Endothelial cell of umbilical vein (primary cell): ENCODE results near the gene KRTAP5-2. TPM values are rescaled to one million over a fixed set of nuclear protein-coding genes. Genes with fewer than 3 reads are reported as not detected.

Experiments used
- BruUV-seq: library from RNA; stranded (reverse); fragments of 400-500 nt; replicated peaks from 2 replicates; lab custom pipeline; 2021; lab: Mats Ljungman, UMichigan
- CTCF ChIA-PET: fragments of 300-600, 350-600 bp; sonication (Branson Sonifier 250); formaldehyde crosslinking; loops from one replicate; lab custom pipeline; 2021; ENCODE audit warnings: antibody characterized with exemption, inconsistent platforms; lab: Charles Lee
- POLR2A ChIA-PET: fragments of 300-600, 350-600 bp; sonication (Branson Sonifier 250); formaldehyde crosslinking; loops from one replicate; lab custom pipeline; 2021; ENCODE audit warnings: antibody characterized with exemption, inconsistent platforms; lab: Charles Lee
- DNase-seq: peaks from one replicate; pipeline ENCODE4 v3.0.0-alpha.2; 2011; ENCODE audit warnings: low read depth, low spot score
- FAIRE-seq: peaks from 2 replicates; lab custom pipeline; 2011; peaks lifted over from hg19 to GRCh38; lab: Jason Lieb, UNC
- H2AFZ ChIP-seq: 2 replicates; pipeline ENCODE4 v1.6.0; 2012; ENCODE audit warnings: low read depth, low read length, control low read depth, inconsistent platforms
- H3K27ac ChIP-seq: 2 replicates; pipeline ENCODE4 v1.5.1; 2011; ENCODE audit warnings: low read depth, mild to moderate bottlenecking, control low read depth, low read length, moderate library complexity; ENCODE audit not compliant: insufficient read depth
- H3K27me3 ChIP-seq, 2 experiments: 2 replicates each; pipeline versions ENCODE4 v1.6.0 to v1.6.1; 2011; ENCODE audit warnings: low read length in 2 of 2, mixed read lengths in 1 of 2; ENCODE audit not compliant: control insufficient read depth in 2 of 2, insufficient read depth in 2 of 2
- H3K36me3 ChIP-seq, 2 experiments: 2 replicates in 1 of 2; 3 replicates in 1 of 2; pipeline ENCODE4 v1.5.1; 2011; ENCODE audit warnings: low read length in 2 of 2, mild to moderate bottlenecking in 1 of 2, moderate library complexity in 1 of 2; ENCODE audit not compliant: control insufficient read depth in 2 of 2, insufficient read depth in 2 of 2; ENCODE audit errors: extremely low read depth in 1 of 2
- H3K4me1 ChIP-seq: 3 replicates; pipeline ENCODE4 v1.5.1; 2011; ENCODE audit warnings: mild to moderate bottlenecking, low read length; ENCODE audit not compliant: control insufficient read depth, insufficient read depth; ENCODE audit errors: extremely low read depth
- H3K4me2 ChIP-seq: 2 replicates; pipeline ENCODE4 v1.6.1; 2011; ENCODE audit warnings: low read length, control low read depth, mixed read lengths; ENCODE audit not compliant: insufficient read depth
- H3K4me3 ChIP-seq, 3 experiments: fragments of 200-600 bp in 1 of 3; sonication (generic), shearing (Covaris generic) in 1 of 3; replicated peaks in 1 of 3; 2 replicates each; pipeline ENCODE4 v1.5.1; 2011 to 2016; ENCODE audit warnings: control low read depth in 3 of 3, low read length in 3 of 3, mild to moderate bottlenecking in 2 of 3, inconsistent platforms in 1 of 3, low read depth in 1 of 3, moderate library complexity in 1 of 3; ENCODE audit not compliant: insufficient read depth in 1 of 3
- H3K79me2 ChIP-seq: 2 replicates; pipeline ENCODE4 v1.6.0; 2012; ENCODE audit warnings: low read length, inconsistent platforms; ENCODE audit not compliant: control insufficient read depth, insufficient read depth
- H3K9ac ChIP-seq: replicated peaks from 2 replicates; pipeline ENCODE3; 2011; ENCODE audit warnings: low read length, control low read depth; ENCODE audit not compliant: insufficient read depth; ENCODE audit errors: extremely low read depth
- H3K9me1 ChIP-seq: replicated peaks from 3 replicates; pipeline ENCODE4 v1.6.0; 2011; ENCODE audit warnings: mild to moderate bottlenecking, low read length; ENCODE audit not compliant: control insufficient read depth, insufficient read depth; ENCODE audit errors: extremely low read depth
- H3K9me3 ChIP-seq: replicated peaks from 2 replicates; pipeline ENCODE4 v1.5.1; 2012; ENCODE audit warnings: low read length, inconsistent platforms; ENCODE audit not compliant: control insufficient read depth, insufficient read depth
- H4K20me1 ChIP-seq: replicated peaks from 2 replicates; pipeline ENCODE3; 2011; ENCODE audit warnings: mild to moderate bottlenecking, low read length; ENCODE audit not compliant: control insufficient read depth, insufficient read depth; ENCODE audit errors: extremely low read depth
- CTCF ChIP-seq, 2 donors: IDR thresholded peaks; 1 replicate in 1 of 2; 2 replicates in 1 of 2; pipeline ENCODE4 v1.5.1; 2011; ENCODE audit warnings: low read length in 2 of 2, mild to moderate bottlenecking in 2 of 2, moderate library complexity in 2 of 2, control low read depth in 1 of 2, inconsistent platforms in 1 of 2, low read depth in 1 of 2; ENCODE audit not compliant: insufficient read depth in 1 of 2; ENCODE audit errors: extremely low read depth in 1 of 2
- EZH2 ChIP-seq: IDR thresholded peaks from 2 replicates; pipeline ENCODE4 v1.6.1; 2012; ENCODE audit warnings: borderline replicate concordance, low read depth, mild to moderate bottlenecking, moderate library complexity, low read length, inconsistent platforms; ENCODE audit not compliant: severe bottlenecking
- FOS ChIP-seq: IDR thresholded peaks from 2 replicates; pipeline ENCODE4 v1.6.1; 2011; ENCODE audit warnings: mild to moderate bottlenecking, low read length, moderate library complexity, borderline replicate concordance; ENCODE audit not compliant: insufficient read depth
- GATA2 ChIP-seq: IDR thresholded peaks from 2 replicates; pipeline ENCODE4 v1.7.0; 2011; ENCODE audit warnings: low read depth, mild to moderate bottlenecking, moderate library complexity, mixed read lengths, low read length; ENCODE audit not compliant: insufficient read length, insufficient read depth
- JUN ChIP-seq: IDR thresholded peaks from 2 replicates; pipeline ENCODE4 v1.6.1; 2011; ENCODE audit warnings: borderline replicate concordance, low read depth; ENCODE audit not compliant: insufficient read length, insufficient read depth
- MAX ChIP-seq: IDR thresholded peaks from 2 replicates; pipeline ENCODE4 v1.6.1; 2011; ENCODE audit not compliant: insufficient read depth, insufficient read length
- MYC ChIP-seq: IDR thresholded peaks from one replicate; pipeline ENCODE4 v1.6.1; 2011; ENCODE audit warnings: mild to moderate bottlenecking, low read depth, low read length
- POLR2A ChIP-seq: IDR thresholded peaks from 2 replicates; pipeline ENCODE4 v1.6.1; 2012; ENCODE audit warnings: low read depth, mild to moderate bottlenecking, control low read depth, low read length
- POLR2AphosphoS5 ChIP-seq: IDR thresholded peaks from 2 replicates; pipeline ENCODE4 v1.6.1; 2012; ENCODE audit warnings: low read depth, mild to moderate bottlenecking, control low read depth, low read length, moderate library complexity; ENCODE audit not compliant: insufficient read depth
- dilution Hi-C: fragments of 300-500 bp; cut with MboI; formaldehyde crosslinking; loops from one replicate; pipeline ENCODE4 v1.15.0; 2019; ENCODE audit warnings: low sequenced_read_pairs; ENCODE audit not compliant: extremely low pct_ligation_motif_present
- intact Hi-C: fragments of 100-400 bp; cut with micrococcal nuclease; formaldehyde crosslinking; loops from one replicate; pipeline ENCODE4 v1.10.0; 2022
- polyA plus RNA-seq, 4 experiments: library from polyadenylated mRNA; depleted of rRNA in 3 of 4; stranded (reverse) in 3 of 4; unstranded in 1 of 4; fragments of >200 nt; gene quantifications; 2 replicates each; pipeline versions ENCODE4 v1.2.1 to v1.2.3, GENCODE V29; 2011 to 2012; ENCODE audit warnings: missing spikeins in 1 of 4
- total RNA-seq: library from RNA; stranded (reverse); gene quantifications from 2 replicates; pipeline ENCODE4 v1.2.3, GENCODE V29; 2021

Gene KRTAP5-2
- total and polyA plus RNA-seq, 2 donors (not counting 3 experiments of a cell fraction or from before 2014, with no cell fraction given) = not detected

GRCh38 chr11:1632053-1632714 lies 34.1 kb upstream of the KRTAP5-2 start:
- Histone ChIP-seq H4K20me1 (no peaks in the 10 kb centered on the region), H3K79me2 (no peaks in the 10 kb centered on the region), H3K36me3 (no peaks in the 10 kb centered on the region), H3K9me3 (no peaks in the 10 kb centered on the region), H3K27ac (no peak overlapping the region), H3K4me1 (no peaks in the 10 kb centered on the region), H3K9me1 (no peaks in the 10 kb centered on the region), H2AFZ (no peak overlapping the region), H3K27me3 (peaks cover 0 to 10% of the 10 kb centered on the region in 2 experiments), H3K9ac (no peak overlapping the region), H3K4me3 (no peak overlapping the region), H3K4me2 (no peak overlapping the region)
- dilution Hi-C loops (no loop called here), intact Hi-C loops (no loop called here)
- ChIA-PET CTCF (interaction anchor here (0.8 to 4.3 kb wide), 11 partner anchors 7 to 520 kb away, joined by 3 to 25 read pairs (median 5); no protein-coding TSS in a partner anchor), POLR2A (no interaction called here)
- DNase-seq = no peak
- FAIRE-seq = no peak
- BruUV-seq = no TSS peak
- TF ChIP-seq MAX (no peak), POLR2A (no peak), JUN (no peak), CTCF (IDR thresholded peaks at IDR 0.05; ENCODE audit: extremely low read depth in 1 of 2, insufficient read depth in 1 of 2, low read depth in 1 of 2, low read length in 2 of 2) (no peak), MYC (no peak), FOS (no peak), EZH2 (no peak), GATA2 (no peak), POLR2AphosphoS5 (no peak)
